ENCODE data around the gene HOXA2. TPM values are rescaled to one million over a fixed set of nuclear protein-coding genes. Genes with fewer than 3 reads are reported as not detected.
A peak's percentile ranks its signal among the peaks of the same experiment; 100 is the strongest.

HOXA2 gene
- total and polyA plus RNA-seq, 2 of the 8 experiments (the other 6 are each of a cell fraction or from before 2014, with no cell fraction given): not detected

GRCh38 chr7:27112955-27113949 lies 10.8 kb upstream of the HOXA2 start (continued):
- TF ChIP-seq SIN3A (conservative IDR thresholded peaks at IDR 0.05 in 1 of 2, IDR thresholded peaks at IDR 0.05 in 1 of 2; ENCODE audit: low read depth in 1 of 2, low read length in 2 of 2) (no peak), FOSL1 (IDR thresholded peaks at IDR 0.05; ENCODE audit: insufficient read depth, low read depth, low read length) (no peak), SAP30 (IDR thresholded peaks at IDR 0.05; ENCODE audit: insufficient read depth, insufficient replicate concordance, low read length) (no peak), HDAC2 (IDR thresholded peaks at IDR 0.05; ENCODE audit: borderline replicate concordance in 1 of 2, low read depth in 2 of 2, low read length in 2 of 2) (no peak), BRCA1 (IDR thresholded peaks at IDR 0.05; ENCODE audit: low read depth, low read length) (no peak), POU5F1 (IDR thresholded peaks at IDR 0.05; ENCODE audit: low read depth, low read length) (no peak), JUND (IDR thresholded peaks at IDR 0.05; ENCODE audit: low read length) (no peak), YY1 (IDR thresholded peaks at IDR 0.05; ENCODE audit: low read depth, low read length) (peak; percentile 30; the same call in 1 of the 2 replicates), CHD1 (IDR thresholded peaks at IDR 0.05; ENCODE audit: low read depth, low read length) (no peak), KDM4A (IDR thresholded peaks at IDR 0.05; ENCODE audit: low read depth, low read length, severe bottlenecking) (peak; percentile 61), RNF2 (IDR thresholded peaks at IDR 0.05; ENCODE audit: borderline replicate concordance, low read depth, low read length, missing control alignments, poor library complexity, severe bottlenecking) (peak; percentile 98)
